ENCODE measurements around the gene KLHL20. TPM values are rescaled to one million over a fixed set of nuclear protein-coding genes. Genes with fewer than 3 reads are reported as not detected.

KLHL20 gene
- total and polyA plus RNA-seq, 2 of the 8 experiments (the other 6 are each of a cell fraction or from before 2014, with no cell fraction given): 4.9 to 12.3 TPM

DNA sequence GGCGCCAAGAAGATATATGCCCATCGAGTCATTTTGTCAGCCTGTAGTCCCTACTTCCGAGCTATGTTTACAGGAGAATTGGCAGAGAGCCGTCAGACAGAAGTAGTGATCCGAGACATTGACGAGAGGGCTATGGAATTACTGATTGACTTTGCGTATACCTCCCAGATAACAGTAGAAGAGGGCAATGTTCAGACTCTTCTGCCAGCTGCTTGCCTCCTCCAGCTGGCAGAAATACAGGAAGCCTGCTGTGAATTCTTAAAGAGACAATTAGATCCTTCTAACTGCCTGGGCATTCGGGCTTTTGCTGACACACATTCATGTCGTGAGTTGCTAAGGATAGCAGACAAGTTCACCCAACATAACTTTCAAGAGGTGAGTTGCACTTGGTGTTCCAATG, 19.1 kb downstream of the KLHL20 start:
- Histone ChIP-seq H2BK15ac (ENCODE audit: low read length) (no peak overlapping the region), H4K8ac (ENCODE audit: extremely low read depth, insufficient read depth, low read length) (no peak overlapping the region; the same call in 1 of the 2 replicates), H3K27me3 (replicated peaks in 1 of 4; ENCODE audit: control insufficient read depth in 3 of 4, extremely low read depth in 1 of 4, insufficient read depth in 3 of 4, low read length in 3 of 4) (no peaks in the 10 kb centered on the region), H3K79me1 (ENCODE audit: low read depth, low read length) (no peaks in the 10 kb centered on the region), H4K20me1 (replicated peaks in 1 of 2; ENCODE audit: control insufficient read depth in 1 of 2, insufficient read depth in 2 of 2, low read length in 2 of 2) (no peaks in the 10 kb centered on the region), H3K4ac (replicated peaks; ENCODE audit: insufficient read length, low read depth, low read length) (no peak overlapping the region), H3K14ac (ENCODE audit: insufficient read length) (no peak overlapping the region), H3K56ac (replicated peaks; ENCODE audit: insufficient read length, low read depth, low read length) (no peak overlapping the region), H3K4me1 (replicated peaks in 1 of 4; ENCODE audit: control insufficient read depth in 3 of 4, insufficient read depth in 4 of 4, low read length in 3 of 4) (no peaks in the 10 kb centered on the region), H2BK12ac (ENCODE audit: low read depth, low read length) (no peak overlapping the region), H3K9me3 (ENCODE audit: insufficient read depth in 2 of 2, low read depth in 1 of 2, low read length in 1 of 2) (no peaks in the 10 kb centered on the region), H3K4me2 (ENCODE audit: insufficient read depth in 1 of 2, low read depth in 2 of 2, low read length in 2 of 2) (no peak overlapping the region), H3K18ac (ENCODE audit: extremely low read depth, low read length) (no peak overlapping the region), H3K36me3 (ENCODE audit: control insufficient read depth in 2 of 4, insufficient read depth in 4 of 4, low read length in 3 of 4) (peaks cover 0 to 10% (median 5%) of the 10 kb centered on the region in 4 experiments; a peak in 1 of 8 replicates), H3K79me2 (ENCODE audit: control insufficient read depth in 1 of 2, insufficient read depth in 2 of 2, low read length in 2 of 2) (no peaks in the 10 kb centered on the region; a peak in 1 of 4 replicates), H4K5ac (ENCODE audit: insufficient read length, low read depth, low read length) (no peak overlapping the region), H3K9ac (replicated peaks in 1 of 4; ENCODE audit: extremely low read depth in 1 of 4, low read depth in 3 of 4, low read length in 3 of 4) (no peak overlapping the region), H2AFZ (ENCODE audit: low read length) (no peak overlapping the region), H2BK5ac (ENCODE audit: low read depth, low read length) (no peak overlapping the region), H3K4me3 (ENCODE audit: extremely low read depth in 1 of 4, insufficient read depth in 2 of 4, low read depth in 3 of 4, low read length in 4 of 4) (no peak overlapping the region), H4K91ac (replicated peaks; ENCODE audit: insufficient read length, low read length) (no peak overlapping the region), H2BK120ac (replicated peaks; ENCODE audit: low read depth, low read length) (no peak overlapping the region), H2BK20ac (ENCODE audit: low read length) (no peak overlapping the region), H2AK5ac (ENCODE audit: low read depth, low read length) (no peak overlapping the region), H3K23me2 (ENCODE audit: low read depth, low read length) (no peaks in the 10 kb centered on the region), H3K27ac (ENCODE audit: low read depth, low read length) (no peak overlapping the region), H3K23ac (ENCODE audit: insufficient read length) (no peak overlapping the region)
- POLR2A ChIA-PET (ENCODE audit: partially characterized antibody): interaction anchor here (1.0 to 1.3 kb wide), 2 partner anchors 51 to 134 kb away, joined by 3 read pairs; partner anchors contain the start of gene ZBTB37
- DNase-seq (ENCODE audit: low read depth in 1 of 2, low spot score in 2 of 2): no peak
- WGBS, 2 experiments (ENCODE audit: extremely low coverage in 1 of 2, insufficient coverage in 1 of 2, insufficient read length in 1 of 2, insufficient replicate concordance in 2 of 2, low coverage in 1 of 2, low lambda C conversion rate in 2 of 2, missing lambda C conversion rate in 1 of 2): 91% methylated on average over 9 of the region's 9 CpGs; no CpG with 5 or more reads in 1 of the 2 experiments
- TF ChIP-seq SIRT6 (IDR thresholded peaks at IDR 0.05; ENCODE audit: low read length) (no peak), SIX5 (IDR thresholded peaks at IDR 0.05; ENCODE audit: low read depth, low read length) (no peak), EZH2 (IDR thresholded peaks at IDR 0.05; ENCODE audit: low read depth, low read length, severe bottlenecking) (no peak), POLR2A (IDR thresholded peaks at IDR 0.05; ENCODE audit: control extremely low read depth in 1 of 2, low read depth in 2 of 2, low read length in 2 of 2) (no peak), CREB1 (IDR thresholded peaks at IDR 0.05) (no peak), SUZ12 (IDR thresholded peaks at IDR 0.05; ENCODE audit: low read length) (no peak), RXRA (IDR thresholded peaks at IDR 0.05; ENCODE audit: insufficient read depth, low read depth, low read length) (no peak), ZNF274 (IDR thresholded peaks at IDR 0.05; ENCODE audit: borderline replicate concordance, extremely low read depth, low read length) (no peak), POU5F1 (IDR thresholded peaks at IDR 0.05; ENCODE audit: low read depth, low read length) (no peak), SAP30 (IDR thresholded peaks at IDR 0.05; ENCODE audit: insufficient read depth, insufficient replicate concordance, low read length) (no peak), BACH1 (IDR thresholded peaks at IDR 0.05; ENCODE audit: low read length) (no peak)
- TF ChIP-seq, protein P1, sequence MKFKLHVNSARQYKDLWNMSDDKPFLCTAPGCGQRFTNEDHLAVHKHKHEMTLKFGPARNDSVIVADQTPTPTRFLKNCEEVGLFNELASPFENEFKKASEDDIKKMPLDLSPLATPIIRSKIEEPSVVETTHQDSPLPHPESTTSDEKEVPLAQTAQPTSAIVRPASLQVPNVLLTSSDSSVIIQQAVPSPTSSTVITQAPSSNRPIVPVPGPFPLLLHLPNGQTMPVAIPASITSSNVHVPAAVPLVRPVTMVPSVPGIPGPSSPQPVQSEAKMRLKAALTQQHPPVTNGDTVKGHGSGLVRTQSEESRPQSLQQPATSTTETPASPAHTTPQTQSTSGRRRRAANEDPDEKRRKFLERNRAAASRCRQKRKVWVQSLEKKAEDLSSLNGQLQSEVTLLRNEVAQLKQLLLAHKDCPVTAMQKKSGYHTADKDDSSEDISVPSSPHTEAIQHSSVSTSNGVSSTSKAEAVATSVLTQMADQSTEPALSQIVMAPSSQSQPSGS (IDR thresholded peaks at IDR 0.05; ENCODE audit: low read length): no peak
- TF ChIP-seq, protein P2, sequence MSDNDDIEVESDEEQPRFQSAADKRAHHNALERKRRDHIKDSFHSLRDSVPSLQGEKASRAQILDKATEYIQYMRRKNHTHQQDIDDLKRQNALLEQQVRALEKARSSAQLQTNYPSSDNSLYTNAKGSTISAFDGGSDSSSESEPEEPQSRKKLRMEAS (IDR thresholded peaks at IDR 0.05): no peak
- no peak for FAIRE-seq
- CTCF ChIA-PET (ENCODE audit: partially characterized antibody): interaction anchor here (0.7 to 1.6 kb wide), 3 partner anchors 11 to 66 kb away, joined by 3 read pairs; partner anchors contain the start of gene KLHL20

All from H1 (cell line).